Sigmoid colon (tissue), 7 donors: ENCODE measurements around the gene GREB1L. TPM values are rescaled to one million over a fixed set of nuclear protein-coding genes. Genes with fewer than 3 reads are reported as not detected.

Experiments used
- DNase-seq: peaks from one replicate; pipeline ENCODE4 v3.0.0-alpha.2; 2019
- H3K27ac ChIP-seq, 4 donors: fragments of 200-600 bp; sonication (generic); one replicate each; pipeline ENCODE4 v1.5.1; 2016 to 2019; ENCODE audit warnings: mild to moderate bottlenecking in 1 of 4
- H3K27me3 ChIP-seq, 3 donors: fragments of 200-600 bp; sonication (generic); one replicate each; pipeline ENCODE4 v1.5.1; 2019; ENCODE audit warnings: mild to moderate bottlenecking in 1 of 3
- H3K36me3 ChIP-seq, 4 donors: fragments of 200-600 bp; sonication (generic); one replicate each; pipeline ENCODE4 v1.5.1; 2016 to 2019
- H3K4me1 ChIP-seq, 4 donors: fragments of 200-600 bp; sonication (generic); one replicate each; pipeline ENCODE4 v1.5.1; 2017 to 2019
- H3K4me3 ChIP-seq, 4 donors: fragments of 200-600 bp; sonication (generic); one replicate each; pipeline ENCODE4 v1.5.1; 2017 to 2019; ENCODE audit warnings: mild to moderate bottlenecking in 2 of 4, moderate library complexity in 1 of 4
- H3K9me3 ChIP-seq, 4 donors: fragments of 200-600 bp in 3 of 4; sonication (generic) in 3 of 4; one replicate each; pipeline versions ENCODE4 v1.5.1 to v1.6.1; 2013 to 2019
- EP300 ChIP-seq, 4 donors: sonication (generic); formaldehyde crosslinking; IDR thresholded peaks; one replicate each; pipeline ENCODE4 v1.6.1; 2017; ENCODE audit warnings: antibody characterized with exemption in 4 of 4
- POLR2A ChIP-seq, 2 donors: fragments of 450-650 bp; IDR thresholded peaks; one replicate each; pipeline ENCODE4 v1.6.1; 2016; ENCODE audit warnings: antibody characterized with exemption in 2 of 2, mild to moderate bottlenecking in 2 of 2, moderate library complexity in 2 of 2
- POLR2AphosphoS5 ChIP-seq, 4 donors: sonication (generic); formaldehyde crosslinking; IDR thresholded peaks; one replicate each; pipeline ENCODE4 v1.6.1; 2017; ENCODE audit warnings: antibody characterized with exemption in 4 of 4
- WGBS, 2 donors: extraction: QIAGEN DNeasy Blood & Tissue Kit; methylation state at CpG; one replicate each; pipeline ENCODE4 v1.1.7; 2013; 5-methylcytosine and 5-hydroxymethylcytosine counted together
- intact Hi-C: fragments of 100-400 bp; cut with DNase I; formaldehyde crosslinking; loops from one replicate; pipeline ENCODE4 v1.15.1; 2023
- polyA plus RNA-seq, 3 donors: library from polyadenylated mRNA; stranded (reverse); fragments of 200-250 nt; gene quantifications; one replicate each; pipeline ENCODE4 v1.2.3, GENCODE V29; 2013
- total RNA-seq, 4 donors: library from RNA; depleted of rRNA; stranded (reverse); fragments of >200 nt; gene quantifications; one replicate each; pipeline ENCODE4 v1.1.0, GENCODE V29; 2016
- TF ChIP-seq, protein P1 (sequence below), 4 experiments: fragments of 450-650 bp in 3 of 4; fragments of 200-600 bp in 1 of 4; IDR thresholded peaks; one replicate each; pipeline ENCODE4 v1.5.1; 2016 to 2019; ENCODE audit warnings: antibody characterized with exemption in 4 of 4, mild to moderate bottlenecking in 3 of 4, moderate library complexity in 2 of 4
- donor health status: healthy with polysubstance abuse.
- donor health status: Bipolar disorder and iron deficiency.
- donor health status: healthy.

The GREB1L gene
- total and polyA plus RNA-seq, 7 donors, result 0.23 to 12.1 (median 4.4) TPM; not detected in 2

DNA sequence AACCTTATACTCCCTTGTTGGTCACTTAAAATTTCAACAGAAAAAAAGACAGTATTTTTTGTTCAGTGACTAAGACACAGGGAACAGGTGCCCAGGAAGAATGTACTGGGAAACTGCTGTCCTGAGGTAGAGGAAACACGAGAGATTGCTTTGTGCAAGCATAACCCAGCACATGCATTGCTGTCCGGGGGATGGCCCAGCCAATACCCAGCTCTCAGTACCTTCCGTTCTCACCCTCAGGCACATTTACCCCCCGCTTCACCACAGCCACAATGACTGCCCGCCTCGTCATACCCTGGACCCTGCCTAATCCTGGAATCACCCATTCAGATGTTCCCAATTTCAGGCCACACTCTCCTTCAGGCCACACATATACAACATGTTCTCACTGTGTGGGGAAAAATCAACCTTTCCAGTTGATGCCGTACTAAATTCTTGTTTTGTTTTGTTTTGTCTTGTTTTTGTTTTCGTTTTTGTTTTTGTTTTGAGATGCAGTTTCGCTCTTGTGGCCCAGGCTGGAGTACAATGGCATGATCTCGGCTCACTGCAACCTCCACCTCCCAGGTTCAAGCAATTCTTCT lies 217.8 kb downstream of the GREB1L start:
- no peaks in the 10 kb centered on the region for H3K36me3 ChIP-seq
- intact Hi-C loops, result no loop called here
- no peak overlapping the region for H3K4me3 ChIP-seq
- no peaks in the 10 kb centered on the region for H3K9me3 ChIP-seq
- DNase-seq, result no peak
- no peaks in the 10 kb centered on the region for H3K27me3 ChIP-seq
- peak overlapping the region in 1 of 4 donors; percentile 81 for H3K27ac ChIP-seq
- 88 to 92% methylated on average over 10 of the region's 10 CpGs for WGBS, 2 donors
- peaks cover 0 to 20% (median 8%) of the 10 kb centered on the region in 4 donors for H3K4me1 ChIP-seq
- no peak for TF ChIP-seq EP300 (IDR thresholded peaks at IDR 0.05)
- TF ChIP-seq, protein P1, sequence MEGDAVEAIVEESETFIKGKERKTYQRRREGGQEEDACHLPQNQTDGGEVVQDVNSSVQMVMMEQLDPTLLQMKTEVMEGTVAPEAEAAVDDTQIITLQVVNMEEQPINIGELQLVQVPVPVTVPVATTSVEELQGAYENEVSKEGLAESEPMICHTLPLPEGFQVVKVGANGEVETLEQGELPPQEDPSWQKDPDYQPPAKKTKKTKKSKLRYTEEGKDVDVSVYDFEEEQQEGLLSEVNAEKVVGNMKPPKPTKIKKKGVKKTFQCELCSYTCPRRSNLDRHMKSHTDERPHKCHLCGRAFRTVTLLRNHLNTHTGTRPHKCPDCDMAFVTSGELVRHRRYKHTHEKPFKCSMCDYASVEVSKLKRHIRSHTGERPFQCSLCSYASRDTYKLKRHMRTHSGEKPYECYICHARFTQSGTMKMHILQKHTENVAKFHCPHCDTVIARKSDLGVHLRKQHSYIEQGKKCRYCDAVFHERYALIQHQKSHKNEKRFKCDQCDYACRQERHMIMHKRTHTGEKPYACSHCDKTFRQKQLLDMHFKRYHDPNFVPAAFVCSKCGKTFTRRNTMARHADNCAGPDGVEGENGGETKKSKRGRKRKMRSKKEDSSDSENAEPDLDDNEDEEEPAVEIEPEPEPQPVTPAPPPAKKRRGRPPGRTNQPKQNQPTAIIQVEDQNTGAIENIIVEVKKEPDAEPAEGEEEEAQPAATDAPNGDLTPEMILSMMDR (IDR thresholded peaks at IDR 0.05), result no peak

DNA sequence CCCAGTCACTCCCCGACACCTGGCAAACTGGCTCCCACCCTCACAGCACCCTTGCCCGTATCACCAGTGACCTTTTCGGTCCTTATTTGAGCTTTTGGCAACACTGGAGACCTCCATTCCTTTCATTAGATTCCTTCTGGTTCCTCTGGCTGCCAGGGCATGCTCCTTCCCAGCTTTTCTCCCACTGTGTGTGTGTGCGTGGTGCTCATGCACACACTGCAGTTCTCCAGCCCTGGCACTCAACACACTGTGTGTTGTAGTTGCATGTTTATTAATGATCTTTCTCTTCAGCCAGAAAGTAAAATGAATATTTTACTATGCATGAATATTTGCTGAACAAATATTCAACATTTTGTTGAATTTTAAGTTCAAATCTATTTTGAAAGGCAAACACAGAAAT lies 219.4 kb downstream of the GREB1L start:
- intact Hi-C loops, result no loop called here
- Histone ChIP-seq H3K27me3 (no peaks in the 10 kb centered on the region), H3K4me1 (peaks cover 0 to 20% (median 8%) of the 10 kb centered on the region in 4 donors), H3K27ac (peak overlapping the region in 1 of 4 donors; percentile 43), H3K4me3 (no peak overlapping the region), H3K9me3 (no peaks in the 10 kb centered on the region), H3K36me3 (no peaks in the 10 kb centered on the region)
- TF ChIP-seq POLR2A (IDR thresholded peaks at IDR 0.05), result no peak
- no peak for DNase-seq
- WGBS, 2 donors, result 91 to 93% methylated on average over 4 of the region's 4 CpGs

DNA sequence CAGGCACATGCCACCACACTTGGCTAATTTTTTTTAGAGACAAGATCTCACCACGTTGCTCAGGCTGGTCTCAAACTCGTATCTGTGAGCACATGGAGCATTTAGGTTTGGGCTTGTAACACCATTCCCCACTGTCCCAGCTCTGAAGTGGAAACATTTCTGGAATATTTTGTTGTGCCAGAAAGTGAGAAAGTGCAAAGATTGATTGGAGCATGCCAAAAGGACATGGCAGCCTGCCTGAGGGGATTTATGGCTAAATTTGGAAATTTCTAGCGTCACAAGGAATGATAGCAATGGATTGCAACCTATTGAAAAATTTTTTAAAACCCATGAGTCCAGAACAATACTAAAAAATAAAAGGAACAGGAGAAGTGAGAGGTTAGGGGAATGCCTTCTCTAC lies 221.7 kb downstream of the GREB1L start:
- intact Hi-C loops, result no loop called here
- no peaks in the 10 kb centered on the region for H3K27me3 ChIP-seq
- no peak for DNase-seq
- WGBS, 2 donors, result 72 to 85% methylated on average over 3 of the region's 3 CpGs
- no peak overlapping the region for H3K4me3 ChIP-seq
- TF ChIP-seq POLR2AphosphoS5 (IDR thresholded peaks at IDR 0.05) (no peak), POLR2A (IDR thresholded peaks at IDR 0.05) (no peak), EP300 (IDR thresholded peaks at IDR 0.05) (no peak)
- TF ChIP-seq, protein P1 (IDR thresholded peaks at IDR 0.05), result no peak
- H3K9me3 ChIP-seq, result no peaks in the 10 kb centered on the region
- peaks cover 0 to 4% (median 3%) of the 10 kb centered on the region in 4 donors for H3K4me1 ChIP-seq
- no peaks in the 10 kb centered on the region for H3K36me3 ChIP-seq
- peak overlapping the region in 1 of 4 donors; percentile 75 for H3K27ac ChIP-seq

DNA sequence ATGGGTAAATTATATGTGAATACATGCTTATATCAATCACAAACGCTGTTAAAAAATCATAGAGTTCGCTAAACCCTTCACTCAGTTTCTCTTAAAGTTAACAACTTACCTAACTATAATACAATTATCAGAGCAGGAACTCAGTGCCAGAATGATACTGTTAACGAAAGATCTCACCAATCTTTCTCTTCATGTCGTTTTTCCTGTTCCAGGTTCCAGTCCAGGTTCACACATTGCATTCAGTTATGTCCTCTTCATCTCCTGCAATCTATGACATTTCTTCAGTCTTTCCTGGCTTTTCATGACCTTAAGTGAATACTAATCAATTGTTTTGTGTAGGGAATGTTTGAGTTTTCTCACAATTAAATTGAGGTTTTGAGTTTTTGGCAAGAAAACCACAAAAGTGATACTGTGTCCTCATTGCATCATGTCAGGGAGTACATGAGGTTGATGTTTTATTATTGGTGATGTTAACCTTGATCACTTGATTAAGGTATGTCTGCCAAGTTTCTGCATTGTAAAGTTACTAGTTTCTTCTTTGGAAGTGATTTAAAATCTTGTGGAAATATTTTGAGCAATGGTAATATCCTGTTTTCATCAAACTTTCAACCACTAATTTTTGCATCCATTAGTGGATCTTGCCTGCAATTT lies 226.6 kb downstream of the GREB1L start:
- H3K36me3 ChIP-seq, result no peaks in the 10 kb centered on the region
- 80 to 86% methylated on average over 4 of the region's 4 CpGs for WGBS, 2 donors
- intact Hi-C loops, result no loop called here

DNA sequence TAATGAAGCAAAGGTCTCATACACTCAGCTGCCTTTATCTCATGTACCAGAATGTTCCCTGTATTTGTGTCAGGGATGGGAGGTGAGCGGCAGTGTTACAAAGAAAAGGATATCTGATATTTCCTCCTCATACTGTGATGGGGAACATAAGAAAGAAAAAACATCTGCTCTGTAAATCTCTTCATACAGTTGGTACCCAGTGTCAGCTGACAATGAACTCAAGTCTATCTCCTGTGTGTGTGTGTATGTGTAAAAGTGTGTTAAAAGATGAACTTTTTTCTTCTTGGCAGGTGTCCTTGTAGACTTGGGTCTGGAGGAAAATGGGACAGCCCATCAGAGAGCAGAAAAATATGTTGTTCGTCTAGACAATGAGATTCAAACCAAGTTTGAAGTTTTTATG lies 230.7 kb downstream of the GREB1L start:
- Histone ChIP-seq H3K4me1 (no peaks in the 10 kb centered on the region), H3K27ac (no peak overlapping the region), H3K4me3 (no peak overlapping the region), H3K36me3 (no peaks in the 10 kb centered on the region), H3K27me3 (no peaks in the 10 kb centered on the region), H3K9me3 (no peaks in the 10 kb centered on the region)
- DNase-seq, result no peak
- 93 to 95% methylated on average over 2 of the region's 2 CpGs for WGBS, 2 donors
- TF ChIP-seq, protein P1 (IDR thresholded peaks at IDR 0.05), result no peak
- TF ChIP-seq EP300 (IDR thresholded peaks at IDR 0.05) (no peak), POLR2AphosphoS5 (IDR thresholded peaks at IDR 0.05) (no peak), POLR2A (IDR thresholded peaks at IDR 0.05) (no peak)
- intact Hi-C loops, result no loop called here

More for the DNA sequence above, 226.6 kb downstream of the GREB1L start:
- Histone ChIP-seq H3K27ac (no peak overlapping the region), H3K9me3 (no peaks in the 10 kb centered on the region), H3K4me3 (no peak overlapping the region), H3K4me1 (no peaks in the 10 kb centered on the region), H3K27me3 (no peaks in the 10 kb centered on the region)
- TF ChIP-seq POLR2AphosphoS5 (IDR thresholded peaks at IDR 0.05) (no peak), EP300 (IDR thresholded peaks at IDR 0.05) (no peak), POLR2A (IDR thresholded peaks at IDR 0.05) (no peak)
- TF ChIP-seq, protein P1 (IDR thresholded peaks at IDR 0.05), result no peak
- no peak for DNase-seq
